ENCODE measurements around the gene MAP3K2.

DNA sequence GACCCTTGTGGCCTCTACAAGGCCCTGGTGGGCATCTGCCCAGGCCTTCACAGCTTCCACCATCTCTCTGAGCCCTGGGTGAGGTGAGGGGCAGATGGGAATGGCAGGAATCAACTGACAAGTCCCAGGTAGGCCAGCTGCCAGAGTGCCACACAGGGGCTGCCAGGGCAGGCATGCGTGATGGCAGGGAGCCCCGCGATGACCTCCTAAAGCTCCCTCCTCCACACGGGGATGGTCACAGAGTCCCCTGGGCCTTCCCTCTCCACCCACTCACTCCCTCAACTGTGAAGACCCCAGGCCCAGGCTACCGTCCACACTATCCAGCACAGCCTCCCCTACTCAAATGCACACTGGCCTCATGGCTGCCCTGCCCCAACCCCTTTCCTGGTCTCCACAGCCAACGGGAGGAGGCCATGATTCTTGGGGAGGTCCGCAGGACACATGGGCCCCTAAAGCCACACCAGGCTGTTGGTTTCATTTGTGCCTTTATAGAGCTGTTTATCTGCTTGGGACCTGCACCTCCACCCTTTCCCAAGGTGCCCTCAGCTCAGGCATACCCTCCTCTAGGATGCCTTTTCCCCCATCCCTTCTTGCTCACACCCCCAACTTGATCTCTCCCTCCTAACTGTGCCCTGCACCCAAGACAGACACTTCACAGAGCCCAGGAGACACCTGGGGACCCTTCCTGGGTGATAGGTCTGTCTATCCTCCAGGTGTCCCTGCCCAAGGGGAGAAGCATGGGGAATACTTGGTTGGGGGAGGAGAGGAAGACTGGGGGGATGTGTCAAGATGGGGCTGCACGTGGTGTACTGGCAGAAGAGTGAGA, 32.5 kb upstream of the MAP3K2 start:
- TF ChIP-seq POLR2AphosphoS5 (IDR thresholded peaks at IDR 0.05) = no peak
- TF ChIP-seq, protein P1, sequence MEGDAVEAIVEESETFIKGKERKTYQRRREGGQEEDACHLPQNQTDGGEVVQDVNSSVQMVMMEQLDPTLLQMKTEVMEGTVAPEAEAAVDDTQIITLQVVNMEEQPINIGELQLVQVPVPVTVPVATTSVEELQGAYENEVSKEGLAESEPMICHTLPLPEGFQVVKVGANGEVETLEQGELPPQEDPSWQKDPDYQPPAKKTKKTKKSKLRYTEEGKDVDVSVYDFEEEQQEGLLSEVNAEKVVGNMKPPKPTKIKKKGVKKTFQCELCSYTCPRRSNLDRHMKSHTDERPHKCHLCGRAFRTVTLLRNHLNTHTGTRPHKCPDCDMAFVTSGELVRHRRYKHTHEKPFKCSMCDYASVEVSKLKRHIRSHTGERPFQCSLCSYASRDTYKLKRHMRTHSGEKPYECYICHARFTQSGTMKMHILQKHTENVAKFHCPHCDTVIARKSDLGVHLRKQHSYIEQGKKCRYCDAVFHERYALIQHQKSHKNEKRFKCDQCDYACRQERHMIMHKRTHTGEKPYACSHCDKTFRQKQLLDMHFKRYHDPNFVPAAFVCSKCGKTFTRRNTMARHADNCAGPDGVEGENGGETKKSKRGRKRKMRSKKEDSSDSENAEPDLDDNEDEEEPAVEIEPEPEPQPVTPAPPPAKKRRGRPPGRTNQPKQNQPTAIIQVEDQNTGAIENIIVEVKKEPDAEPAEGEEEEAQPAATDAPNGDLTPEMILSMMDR (IDR thresholded peaks at IDR 0.05) = no peak
- TF ChIP-seq POLR2A (IDR thresholded peaks at IDR 0.05) = no peak
